HEK293 (cell line): ENCODE results near the gene SSB.

Experiments used
- BCL11A ChIP-seq: fragments of 450-650 bp; formaldehyde crosslinking; IDR thresholded peaks from 2 replicates; pipeline ENCODE4 v1.5.1; 2016; ENCODE audit warnings: low read depth, missing biosample characterization, missing genetic modification characterization
- EGR2 ChIP-seq: fragments of 450-650 bp; formaldehyde crosslinking; IDR thresholded peaks from 2 replicates; pipeline ENCODE4 v1.5.1; 2016; ENCODE audit warnings: low read depth, missing biosample characterization, missing genetic modification characterization
- HOXC10 ChIP-seq: sonication (generic); formaldehyde crosslinking; IDR thresholded peaks from 2 replicates; pipeline ENCODE4 v1.8.1; 2023; ENCODE audit warnings: mild to moderate bottlenecking, missing genetic modification reagents
- KLF16 ChIP-seq: fragments of 450-650 bp; formaldehyde crosslinking; IDR thresholded peaks from 2 replicates; pipeline ENCODE4 v1.5.1; 2017; ENCODE audit warnings: missing biosample characterization, missing genetic modification characterization
- KLF8 ChIP-seq: fragments of 450-650 bp; formaldehyde crosslinking; IDR thresholded peaks from 2 replicates; pipeline ENCODE4 v1.5.1; 2016; ENCODE audit warnings: missing biosample characterization, missing genetic modification characterization
- MEIS1 ChIP-seq: sonication (generic); formaldehyde crosslinking; IDR thresholded peaks from 2 replicates; pipeline ENCODE4 v1.8.1; 2022; ENCODE audit warnings: missing genetic modification reagents, mild to moderate bottlenecking, borderline replicate concordance
- MZF1 ChIP-seq: fragments of 450-650 bp; formaldehyde crosslinking; IDR thresholded peaks from 2 replicates; pipeline ENCODE4 v1.5.1; 2017; ENCODE audit warnings: missing biosample characterization, missing genetic modification characterization, borderline replicate concordance
- PRDM1 ChIP-seq: fragments of 450-650 bp; formaldehyde crosslinking; IDR thresholded peaks from 2 replicates; pipeline ENCODE4; 2016; ENCODE audit warnings: missing biosample characterization, missing genetic modification characterization
- SALL2 ChIP-seq: fragments of 450-650 bp; formaldehyde crosslinking; IDR thresholded peaks from 2 replicates; pipeline ENCODE4 v1.5.0; 2017; ENCODE audit warnings: missing biosample characterization, mild to moderate bottlenecking, missing genetic modification characterization, borderline replicate concordance
- SCRT2 ChIP-seq: fragments of 450-650 bp; formaldehyde crosslinking; IDR thresholded peaks from 2 replicates; pipeline ENCODE4 v1.5.1; 2016; ENCODE audit warnings: missing biosample characterization, missing genetic modification characterization
- SP2 ChIP-seq: fragments of 450-650 bp; formaldehyde crosslinking; IDR thresholded peaks from 2 replicates; pipeline ENCODE4 v1.5.1; 2016; ENCODE audit warnings: missing biosample characterization, missing genetic modification characterization
- TRIM28 ChIP-seq: IDR thresholded peaks from 2 replicates; pipeline ENCODE4 v1.6.1; 2011; ENCODE audit warnings: low read length, control low read depth, borderline replicate concordance
- ZBTB17 ChIP-seq: fragments of 450-650 bp; formaldehyde crosslinking; IDR thresholded peaks from 2 replicates; pipeline ENCODE4 v1.5.1; 2016; ENCODE audit warnings: missing biosample characterization, missing genetic modification characterization
- ZBTB8A ChIP-seq: fragments of 450-650 bp; formaldehyde crosslinking; IDR thresholded peaks from 2 replicates; pipeline ENCODE4 v1.5.1; 2016; ENCODE audit warnings: missing biosample characterization, missing genetic modification characterization
- ZNF10 ChIP-seq: fragments of 450-650 bp; formaldehyde crosslinking; IDR thresholded peaks from 2 replicates; pipeline ENCODE4 v1.5.1; 2017; ENCODE audit warnings: missing biosample characterization, missing genetic modification characterization
- ZNF221 ChIP-seq: fragments of 450-650 bp; formaldehyde crosslinking; IDR thresholded peaks from 2 replicates; pipeline ENCODE4 v1.5.1; 2017; ENCODE audit warnings: missing biosample characterization, missing genetic modification characterization, borderline replicate concordance
- ZNF423 ChIP-seq: fragments of 450-650 bp; formaldehyde crosslinking; IDR thresholded peaks from 2 replicates; pipeline ENCODE4 v1.5.1; 2016; ENCODE audit warnings: missing biosample characterization, missing genetic modification characterization
- ZNF501 ChIP-seq: fragments of 450-650 bp; formaldehyde crosslinking; IDR thresholded peaks from 2 replicates; pipeline ENCODE4 v1.5.1; 2016; ENCODE audit warnings: missing biosample characterization, missing genetic modification characterization
- ZNF626 ChIP-seq: fragments of 450-650 bp; sonication (Bioruptor Pico); formaldehyde crosslinking; IDR thresholded peaks from 2 replicates; pipeline ENCODE4 v1.5.1; 2018; ENCODE audit warnings: missing biosample characterization, missing genetic modification characterization, inconsistent platforms
- ZNF654 ChIP-seq: fragments of 450-650 bp; formaldehyde crosslinking; IDR thresholded peaks from 2 replicates; pipeline ENCODE4 v1.5.1; 2016; ENCODE audit warnings: low read depth, missing biosample characterization, missing genetic modification characterization
- ZNF660 ChIP-seq: fragments of 450-650 bp; IDR thresholded peaks from 2 replicates; pipeline ENCODE4 v1.5.1; 2018; ENCODE audit warnings: missing biosample characterization, mild to moderate bottlenecking, missing genetic modification characterization
- ZNF76 ChIP-seq: fragments of 450-650 bp; formaldehyde crosslinking; IDR thresholded peaks from 2 replicates; pipeline ENCODE4; 2016; ENCODE audit warnings: low read depth, missing biosample characterization, missing genetic modification characterization, borderline replicate concordance
- ZSCAN30 ChIP-seq: fragments of 450-650 bp; IDR thresholded peaks from 2 replicates; pipeline ENCODE4 v1.5.1; 2018; ENCODE audit warnings: missing biosample characterization, mild to moderate bottlenecking, missing genetic modification characterization, moderate library complexity
- TF ChIP-seq, protein P1 (sequence below): fragments of 450-650 bp; formaldehyde crosslinking; IDR thresholded peaks from 2 replicates; pipeline ENCODE4 v1.5.1; 2016; ENCODE audit warnings: missing biosample characterization, missing genetic modification characterization
- TF ChIP-seq, protein P2 (sequence below): fragments of 450-650 bp; formaldehyde crosslinking; IDR thresholded peaks from 2 replicates; pipeline ENCODE4 v1.5.1; 2016; ENCODE audit warnings: missing biosample characterization, missing genetic modification characterization
- TF ChIP-seq, protein P3 (sequence below): fragments of 450-650 bp; formaldehyde crosslinking; IDR thresholded peaks from 2 replicates; pipeline ENCODE4 v1.5.1; 2016; ENCODE audit warnings: missing biosample characterization, missing genetic modification characterization
- TF ChIP-seq, protein P4 (sequence below): fragments of 450-650 bp; formaldehyde crosslinking; IDR thresholded peaks from 2 replicates; pipeline ENCODE4 v1.5.1; 2016; ENCODE audit warnings: missing biosample characterization, missing genetic modification characterization

Gene SSB

DNA sequence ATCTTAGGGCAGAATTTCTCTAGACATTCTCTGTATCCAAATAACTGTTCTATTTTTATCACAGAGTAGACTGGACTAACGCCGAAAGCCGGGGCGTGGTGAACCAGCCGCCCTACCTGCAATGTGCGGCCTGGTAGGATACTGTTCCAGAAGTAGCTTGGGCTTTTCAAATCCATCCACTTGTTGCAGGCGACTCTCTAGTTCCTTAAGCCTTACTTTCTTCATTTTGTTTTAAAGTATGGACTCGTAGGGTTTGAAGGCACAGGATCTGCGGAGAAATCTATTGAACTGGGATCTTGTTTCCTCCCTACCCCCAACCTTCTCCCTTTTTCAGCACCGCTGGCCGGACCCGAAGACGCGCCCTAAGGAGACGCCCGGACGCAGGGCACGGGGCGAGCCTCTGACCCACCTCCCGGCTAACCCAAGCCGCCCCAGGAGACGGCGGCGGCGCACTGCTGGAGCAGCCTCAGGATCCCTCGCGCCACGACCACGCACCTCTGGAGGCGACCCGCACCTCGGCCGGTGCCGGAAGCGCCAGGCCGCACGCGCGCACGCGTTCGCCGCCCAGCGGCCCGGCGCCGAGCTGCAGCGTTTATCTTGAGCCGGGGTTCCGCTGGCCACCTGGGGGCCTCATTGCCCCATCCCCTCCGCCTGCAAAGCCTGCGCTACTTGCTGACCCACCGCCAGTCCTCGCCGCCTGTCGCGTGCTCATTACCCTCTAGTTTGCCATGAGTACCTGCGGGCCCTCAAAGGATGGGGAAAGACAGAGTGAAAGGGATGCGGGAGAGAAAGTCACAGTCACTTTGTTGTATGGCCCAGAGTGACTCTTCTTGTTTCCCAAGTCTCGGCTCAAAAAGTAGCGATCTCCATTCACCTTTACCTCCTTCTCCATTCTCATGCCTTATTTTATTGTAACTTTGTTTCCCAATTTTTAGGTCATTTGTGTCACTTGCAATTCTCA is 26.0 kb downstream of the SSB start, which contains the start of gene METTL5 (continued):
- TF ChIP-seq, protein P1, sequence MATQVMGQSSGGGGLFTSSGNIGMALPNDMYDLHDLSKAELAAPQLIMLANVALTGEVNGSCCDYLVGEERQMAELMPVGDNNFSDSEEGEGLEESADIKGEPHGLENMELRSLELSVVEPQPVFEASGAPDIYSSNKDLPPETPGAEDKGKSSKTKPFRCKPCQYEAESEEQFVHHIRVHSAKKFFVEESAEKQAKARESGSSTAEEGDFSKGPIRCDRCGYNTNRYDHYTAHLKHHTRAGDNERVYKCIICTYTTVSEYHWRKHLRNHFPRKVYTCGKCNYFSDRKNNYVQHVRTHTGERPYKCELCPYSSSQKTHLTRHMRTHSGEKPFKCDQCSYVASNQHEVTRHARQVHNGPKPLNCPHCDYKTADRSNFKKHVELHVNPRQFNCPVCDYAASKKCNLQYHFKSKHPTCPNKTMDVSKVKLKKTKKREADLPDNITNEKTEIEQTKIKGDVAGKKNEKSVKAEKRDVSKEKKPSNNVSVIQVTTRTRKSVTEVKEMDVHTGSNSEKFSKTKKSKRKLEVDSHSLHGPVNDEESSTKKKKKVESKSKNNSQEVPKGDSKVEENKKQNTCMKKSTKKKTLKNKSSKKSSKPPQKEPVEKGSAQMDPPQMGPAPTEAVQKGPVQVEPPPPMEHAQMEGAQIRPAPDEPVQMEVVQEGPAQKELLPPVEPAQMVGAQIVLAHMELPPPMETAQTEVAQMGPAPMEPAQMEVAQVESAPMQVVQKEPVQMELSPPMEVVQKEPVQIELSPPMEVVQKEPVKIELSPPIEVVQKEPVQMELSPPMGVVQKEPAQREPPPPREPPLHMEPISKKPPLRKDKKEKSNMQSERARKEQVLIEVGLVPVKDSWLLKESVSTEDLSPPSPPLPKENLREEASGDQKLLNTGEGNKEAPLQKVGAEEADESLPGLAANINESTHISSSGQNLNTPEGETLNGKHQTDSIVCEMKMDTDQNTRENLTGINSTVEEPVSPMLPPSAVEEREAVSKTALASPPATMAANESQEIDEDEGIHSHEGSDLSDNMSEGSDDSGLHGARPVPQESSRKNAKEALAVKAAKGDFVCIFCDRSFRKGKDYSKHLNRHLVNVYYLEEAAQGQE (tag by site-specific recombination): peak; percentile 40; the same call in 1 of the 2 replicates
- no peak for TF ChIP-seq MEIS1 (CRISPR knock-in tag)
- TF ChIP-seq KLF16 (tag by site-specific recombination): no peak
- 0 out of 2 replicates have a peak, but pooled peaks have one; percentile 15 for TF ChIP-seq EGR2 (tag by site-specific recombination)
- TF ChIP-seq ZNF10 (tag by site-specific recombination): peak; percentile 19; the same call in 1 of the 2 replicates
- TF ChIP-seq BCL11A: no peak
- peak; percentile 37; the same call in 1 of the 2 replicates for TF ChIP-seq ZBTB17
- TF ChIP-seq SALL2 (tag by site-specific recombination): no peak
- TF ChIP-seq TRIM28: 0 out of 2 replicates have a peak, but pooled peaks have one; percentile 52
- peak; percentile 96 for TF ChIP-seq SCRT2 (tag by site-specific recombination)
- peak; percentile 94 for TF ChIP-seq PRDM1 (tag by site-specific recombination)
- TF ChIP-seq, protein P2, sequence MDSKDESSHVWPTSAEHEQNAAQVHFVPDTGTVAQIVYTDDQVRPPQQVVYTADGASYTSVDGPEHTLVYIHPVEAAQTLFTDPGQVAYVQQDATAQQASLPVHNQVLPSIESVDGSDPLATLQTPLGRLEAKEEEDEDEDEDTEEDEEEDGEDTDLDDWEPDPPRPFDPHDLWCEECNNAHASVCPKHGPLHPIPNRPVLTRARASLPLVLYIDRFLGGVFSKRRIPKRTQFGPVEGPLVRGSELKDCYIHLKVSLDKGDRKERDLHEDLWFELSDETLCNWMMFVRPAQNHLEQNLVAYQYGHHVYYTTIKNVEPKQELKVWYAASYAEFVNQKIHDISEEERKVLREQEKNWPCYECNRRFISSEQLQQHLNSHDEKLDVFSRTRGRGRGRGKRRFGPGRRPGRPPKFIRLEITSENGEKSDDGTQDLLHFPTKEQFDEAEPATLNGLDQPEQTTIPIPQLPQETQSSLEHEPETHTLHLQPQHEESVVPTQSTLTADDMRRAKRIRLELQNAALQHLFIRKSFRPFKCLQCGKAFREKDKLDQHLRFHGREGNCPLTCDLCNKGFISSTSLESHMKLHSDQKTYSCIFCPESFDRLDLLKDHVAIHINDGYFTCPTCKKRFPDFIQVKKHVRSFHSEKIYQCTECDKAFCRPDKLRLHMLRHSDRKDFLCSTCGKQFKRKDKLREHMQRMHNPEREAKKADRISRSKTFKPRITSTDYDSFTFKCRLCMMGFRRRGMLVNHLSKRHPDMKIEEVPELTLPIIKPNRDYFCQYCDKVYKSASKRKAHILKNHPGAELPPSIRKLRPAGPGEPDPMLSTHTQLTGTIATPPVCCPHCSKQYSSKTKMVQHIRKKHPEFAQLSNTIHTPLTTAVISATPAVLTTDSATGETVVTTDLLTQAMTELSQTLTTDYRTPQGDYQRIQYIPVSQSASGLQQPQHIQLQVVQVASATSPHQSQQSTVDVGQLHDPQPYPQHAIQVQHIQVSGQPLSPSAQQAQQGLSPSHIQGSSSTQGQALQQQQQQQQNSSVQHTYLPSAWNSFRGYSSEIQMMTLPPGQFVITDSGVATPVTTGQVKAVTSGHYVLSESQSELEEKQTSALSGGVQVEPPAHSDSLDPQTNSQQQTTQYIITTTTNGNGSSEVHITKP: peak; percentile 33; the same call in 1 of the 2 replicates
- TF ChIP-seq ZBTB8A (tag by site-specific recombination): peak; percentile 81
- no peak for TF ChIP-seq MZF1 (tag by site-specific recombination)
- TF ChIP-seq, protein P3, sequence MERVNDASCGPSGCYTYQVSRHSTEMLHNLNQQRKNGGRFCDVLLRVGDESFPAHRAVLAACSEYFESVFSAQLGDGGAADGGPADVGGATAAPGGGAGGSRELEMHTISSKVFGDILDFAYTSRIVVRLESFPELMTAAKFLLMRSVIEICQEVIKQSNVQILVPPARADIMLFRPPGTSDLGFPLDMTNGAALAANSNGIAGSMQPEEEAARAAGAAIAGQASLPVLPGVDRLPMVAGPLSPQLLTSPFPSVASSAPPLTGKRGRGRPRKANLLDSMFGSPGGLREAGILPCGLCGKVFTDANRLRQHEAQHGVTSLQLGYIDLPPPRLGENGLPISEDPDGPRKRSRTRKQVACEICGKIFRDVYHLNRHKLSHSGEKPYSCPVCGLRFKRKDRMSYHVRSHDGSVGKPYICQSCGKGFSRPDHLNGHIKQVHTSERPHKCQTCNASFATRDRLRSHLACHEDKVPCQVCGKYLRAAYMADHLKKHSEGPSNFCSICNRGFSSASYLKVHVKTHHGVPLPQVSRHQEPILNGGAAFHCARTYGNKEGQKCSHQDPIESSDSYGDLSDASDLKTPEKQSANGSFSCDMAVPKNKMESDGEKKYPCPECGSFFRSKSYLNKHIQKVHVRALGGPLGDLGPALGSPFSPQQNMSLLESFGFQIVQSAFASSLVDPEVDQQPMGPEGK (tag by site-specific recombination): peak; percentile 62
- peak; percentile 82; the same call in 1 of the 2 replicates for TF ChIP-seq ZNF221
- TF ChIP-seq ZNF423 (tag by site-specific recombination): peak; percentile 59; the same call in 1 of the 2 replicates
- TF ChIP-seq ZNF660 (tag by site-specific recombination): peak; percentile 83
- TF ChIP-seq ZSCAN30 (tag by site-specific recombination): peak; percentile 93
- TF ChIP-seq ZNF654 (tag by site-specific recombination): peak; percentile 41
- TF ChIP-seq, protein P4, sequence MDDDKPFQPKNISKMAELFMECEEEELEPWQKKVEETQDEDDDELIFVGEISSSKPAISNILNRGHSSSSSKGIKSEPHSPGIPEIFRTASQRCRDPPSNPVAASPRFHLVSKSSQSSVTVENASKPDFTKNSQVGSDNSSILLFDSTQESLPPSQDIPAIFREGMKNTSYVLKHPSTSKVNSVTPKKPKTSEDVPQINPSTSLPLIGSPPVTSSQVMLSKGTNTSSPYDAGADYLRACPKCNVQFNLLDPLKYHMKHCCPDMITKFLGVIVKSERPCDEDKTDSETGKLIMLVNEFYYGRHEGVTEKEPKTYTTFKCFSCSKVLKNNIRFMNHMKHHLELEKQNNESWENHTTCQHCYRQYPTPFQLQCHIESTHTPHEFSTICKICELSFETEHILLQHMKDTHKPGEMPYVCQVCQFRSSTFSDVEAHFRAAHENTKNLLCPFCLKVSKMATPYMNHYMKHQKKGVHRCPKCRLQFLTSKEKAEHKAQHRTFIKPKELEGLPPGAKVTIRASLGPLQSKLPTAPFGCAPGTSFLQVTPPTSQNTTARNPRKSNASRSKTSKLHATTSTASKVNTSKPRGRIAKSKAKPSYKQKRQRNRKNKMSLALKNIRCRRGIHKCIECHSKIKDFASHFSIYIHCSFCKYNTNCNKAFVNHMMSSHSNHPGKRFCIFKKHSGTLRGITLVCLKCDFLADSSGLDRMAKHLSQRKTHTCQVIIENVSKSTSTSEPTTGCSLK: no peak
- 0 out of 2 replicates have a peak, but pooled peaks have one; percentile 70 for TF ChIP-seq HOXC10 (CRISPR knock-in tag)
- no peak; the same call in 1 of the 2 replicates for TF ChIP-seq KLF8 (tag by site-specific recombination)
- TF ChIP-seq SP2: peak; percentile 41; the same call in 1 of the 2 replicates
- peak; percentile 87; the same call in 1 of the 2 replicates for TF ChIP-seq ZNF501
- TF ChIP-seq ZNF76 (tag by site-specific recombination): no peak
- TF ChIP-seq ZNF626 (tag by site-specific recombination): no peak
